ENCODE measurements around the gene REEP1.

REEP1 gene

GRCh38 chr2:86170449-86170848 is 167.0 kb downstream of the REEP1 start:
- TF ChIP-seq Cebpa-rat (IDR thresholded peaks at IDR 0.05), result no peak
- Histone ChIP-seq H3K9ac (no peak overlapping the region), H3K36me3 (peaks cover 82 to 100% (median 90%) of the 10 kb centered on the region in 11 experiments), H3K4me3 (no peak overlapping the region), H4K20me1 (peaks cover 5 to 64% (median 43%) of the 10 kb centered on the region in 11 experiments; a peak in 17 of 22 replicates), H3K27me3 (no peaks in the 10 kb centered on the region), H3K27ac (no peak overlapping the region), H3K4me2 (no peak overlapping the region), H3K9me3 (replicated peaks in 1 of 11) (no peaks in the 10 kb centered on the region), H3K4me1 (peaks cover 0 to 14% (median 7%) of the 10 kb centered on the region in 10 experiments; a peak in 10 of 20 replicates)
